GM18867 (cell line): Measurements from ENCODE around the gene WRNIP1.

Source experiments
- ATAC-seq: cut with Tn5 transposase; IDR thresholded peaks from one replicate; pipeline ENCODE4 v1.9.1; 2021; ENCODE audit warnings: mild to moderate bottlenecking, moderate library complexity; ENCODE audit not compliant: unreplicated experiment

Gene WRNIP1

DNA sequence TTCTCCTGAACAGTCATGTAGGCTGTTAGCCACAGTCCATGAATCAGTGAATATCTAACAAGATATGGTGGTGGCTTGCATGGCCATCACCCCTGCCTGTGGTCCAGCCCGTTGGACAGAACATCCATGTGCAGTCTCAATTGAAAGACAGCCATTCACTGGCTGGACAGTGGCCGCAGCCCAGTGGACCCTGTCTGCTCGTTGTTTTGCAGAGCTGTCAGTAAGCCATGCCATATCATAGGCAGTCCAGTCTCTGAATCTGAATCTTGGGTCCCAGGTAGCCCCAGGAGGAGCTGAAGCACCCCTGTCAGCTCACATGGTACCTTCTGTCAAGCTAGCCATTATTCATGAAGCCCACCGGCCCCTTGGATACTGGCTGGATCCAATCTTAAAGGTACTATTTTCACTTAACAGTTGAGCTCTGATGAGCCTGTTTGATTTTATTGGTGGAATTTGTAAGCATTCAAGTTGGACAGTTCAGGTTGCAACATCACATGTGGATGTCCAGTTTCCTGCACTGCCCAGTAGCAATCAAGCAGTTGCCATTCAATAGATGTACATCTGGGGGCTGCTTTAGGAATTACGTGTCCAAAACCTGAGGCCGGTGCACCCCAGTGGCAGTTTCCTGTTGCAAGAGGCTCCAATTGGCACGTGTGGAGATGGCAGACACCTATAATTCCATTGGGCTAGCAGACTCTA is 38.7 kb downstream of the WRNIP1 start:
- ATAC-seq = no peak

DNA sequence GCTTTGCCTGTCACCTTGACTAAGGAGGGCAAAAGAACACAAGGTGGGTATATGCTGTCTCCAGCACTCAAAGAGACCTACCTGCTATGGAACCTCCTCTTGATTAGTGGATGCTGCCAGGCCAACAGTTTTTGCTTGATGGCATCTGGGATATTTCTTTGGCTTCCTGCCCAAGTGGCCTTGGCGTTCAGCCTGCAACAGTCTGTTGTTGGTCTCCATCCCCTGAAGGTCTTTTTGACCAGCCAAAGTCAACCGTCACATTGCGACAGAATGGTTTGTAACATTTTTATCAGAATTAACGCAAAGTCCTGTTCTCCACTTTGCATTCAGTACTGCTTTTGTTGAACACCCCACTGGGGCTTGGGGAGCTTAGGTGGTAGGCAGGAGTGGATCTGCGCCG is 39.3 kb downstream of the WRNIP1 start:
- no peak for ATAC-seq

DNA sequence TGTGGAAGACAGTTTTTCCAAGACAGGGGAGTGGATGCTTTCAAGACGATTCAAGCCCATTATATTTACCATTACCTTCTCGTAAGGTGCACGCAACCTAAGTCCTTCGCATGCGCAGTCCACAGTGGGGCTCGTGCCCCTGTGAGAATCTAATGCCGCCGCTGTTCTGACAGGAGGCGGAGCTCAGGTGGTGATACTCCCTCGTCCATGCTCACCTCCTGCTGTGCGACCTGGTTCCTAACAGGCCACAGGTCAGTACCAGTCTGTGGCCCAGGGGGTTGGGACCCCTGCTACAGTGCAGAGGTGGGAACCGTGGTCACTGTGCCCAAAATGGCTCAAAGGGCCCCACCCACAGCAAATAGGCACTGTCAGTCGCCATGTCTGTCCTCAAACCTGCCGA is 39.8 kb downstream of the WRNIP1 start:
- ATAC-seq = no peak

DNA sequence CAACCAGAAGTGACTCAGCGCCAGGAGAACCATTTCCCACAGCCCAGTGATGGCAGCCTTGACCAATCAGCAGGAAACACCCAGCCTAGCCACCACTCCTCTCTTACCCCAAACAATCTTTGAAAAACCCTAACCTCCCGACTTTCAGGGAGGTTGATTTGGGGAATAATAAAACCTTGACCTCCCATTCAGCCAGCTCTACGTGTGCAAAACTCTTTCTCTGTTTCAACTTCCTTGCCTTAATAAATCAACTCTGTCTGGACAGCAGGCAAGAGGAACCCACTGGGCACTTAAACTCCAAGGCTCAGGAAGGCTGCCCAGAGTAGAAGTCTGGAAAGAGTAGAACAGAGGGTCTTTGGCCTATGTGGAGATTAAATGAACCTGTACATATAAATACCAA is 41.5 kb downstream of the WRNIP1 start:
- ATAC-seq = no peak

DNA sequence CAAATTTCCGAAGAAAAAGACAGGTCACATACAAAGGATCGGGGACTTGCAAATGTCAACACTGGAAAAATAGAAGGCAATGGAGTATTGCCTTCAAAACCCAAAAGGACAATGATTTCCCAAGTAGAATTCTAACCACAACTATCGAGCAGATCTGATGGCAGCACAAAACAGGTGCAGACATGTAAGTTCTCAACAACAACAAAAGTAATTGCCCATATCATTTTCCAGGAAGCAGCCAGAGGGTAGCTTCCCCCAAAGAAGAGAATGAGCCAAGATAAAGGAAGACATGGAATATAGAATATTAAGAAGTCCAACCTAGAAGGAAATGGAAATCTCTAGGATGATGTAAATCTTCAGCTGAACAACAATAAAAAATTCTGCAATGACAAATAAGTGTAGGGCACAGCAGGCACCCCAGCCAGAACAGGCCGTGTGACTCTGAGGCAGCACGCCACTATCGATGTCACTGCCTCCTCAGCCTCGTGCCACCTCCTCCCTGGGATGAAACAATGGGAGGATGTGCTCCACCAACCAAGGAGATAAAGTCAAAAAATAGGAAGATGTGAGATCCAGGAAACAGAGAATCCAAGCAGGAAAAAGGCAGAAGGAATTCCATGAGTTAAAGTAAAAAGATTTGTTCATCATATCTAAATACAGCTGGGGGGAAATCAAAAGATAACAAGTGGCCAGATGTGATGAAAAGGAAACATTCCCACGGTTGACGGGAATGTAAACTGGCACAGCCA is 42.3 kb downstream of the WRNIP1 start:
- ATAC-seq = no peak

DNA sequence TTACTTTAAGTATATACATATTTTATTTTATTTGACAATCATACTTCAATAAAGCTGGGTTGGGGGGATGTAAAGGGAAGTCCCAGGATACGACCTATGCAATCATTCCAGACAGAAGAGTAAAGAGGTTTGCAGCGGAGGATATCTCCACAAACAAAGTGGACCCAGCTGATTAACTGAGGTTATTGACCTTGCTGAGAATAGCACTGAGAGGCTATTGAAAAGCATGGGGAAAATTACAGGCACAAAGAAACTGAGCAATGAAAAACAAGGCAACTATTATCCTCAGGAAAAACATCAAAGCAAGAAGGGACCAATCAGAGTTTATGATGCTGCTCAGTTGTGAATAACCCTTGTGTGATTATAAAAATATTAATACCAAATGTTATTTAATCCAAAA is 43.8 kb downstream of the WRNIP1 start:
- no peak for ATAC-seq

DNA sequence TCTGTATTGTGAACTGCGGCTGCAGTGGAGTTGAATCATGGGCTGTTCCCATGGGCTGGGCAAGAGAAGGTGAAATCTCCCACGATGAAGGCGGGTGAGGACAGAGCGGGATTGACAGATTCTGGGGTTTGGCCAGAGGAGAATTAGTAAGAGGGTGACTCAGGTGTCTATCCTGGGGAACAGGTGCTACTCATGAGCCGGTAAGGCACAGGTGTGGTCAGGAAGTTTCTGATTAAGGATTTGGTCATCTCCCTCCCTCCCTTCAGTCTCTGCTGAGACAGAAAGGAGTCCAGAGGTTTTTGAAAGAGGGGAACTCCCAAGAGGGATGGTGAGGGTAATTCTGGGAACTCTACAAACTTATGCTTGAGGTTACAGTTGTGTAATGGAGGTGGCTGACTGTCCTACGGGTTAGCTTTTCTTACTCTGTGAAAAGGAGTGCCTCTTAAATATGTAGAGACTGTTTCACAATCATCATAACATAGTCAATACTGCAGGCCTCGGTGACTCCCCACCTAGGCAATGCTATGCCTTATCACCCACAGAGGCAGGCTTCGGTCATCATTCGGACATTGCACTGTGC is 45.0 kb downstream of the WRNIP1 start:
- ATAC-seq = no peak

DNA sequence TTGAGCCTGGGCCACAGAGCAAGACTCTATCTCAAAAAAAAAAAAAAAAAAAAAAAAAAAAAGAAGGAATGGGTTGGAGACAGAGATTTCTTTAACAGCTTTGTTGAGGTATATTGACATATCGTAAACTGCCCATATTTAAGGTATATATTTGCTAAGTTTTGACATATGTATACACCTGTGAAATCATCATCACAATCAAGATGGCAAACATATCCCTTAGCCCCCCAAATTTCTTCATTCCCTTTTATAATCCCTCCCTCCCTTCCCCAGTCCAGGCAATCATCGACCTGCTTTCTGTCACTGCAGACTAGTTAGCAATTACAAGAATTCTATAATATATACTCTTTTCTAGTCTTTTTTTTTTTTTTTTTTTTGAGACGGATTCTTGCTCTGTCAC is 47.5 kb downstream of the WRNIP1 start:
- no peak for ATAC-seq

DNA sequence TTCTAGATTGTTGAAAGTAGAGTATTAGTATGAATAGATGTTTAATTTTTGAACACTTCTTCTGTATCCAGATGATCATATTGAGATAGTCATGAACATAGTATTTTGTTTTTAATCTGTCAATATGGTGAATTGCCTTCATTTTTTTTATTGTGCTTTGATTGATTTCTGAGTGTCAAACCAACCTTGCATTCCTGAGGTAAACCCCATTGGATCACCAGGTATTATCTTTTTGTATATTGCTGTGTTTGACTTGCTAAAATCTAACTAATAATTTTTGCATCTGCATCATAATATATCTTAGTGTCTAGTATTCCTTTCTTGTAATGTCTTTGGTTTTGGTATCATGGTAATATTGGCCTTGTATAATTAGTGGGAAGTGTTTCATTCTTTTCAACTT is 51.0 kb downstream of the WRNIP1 start:
- no peak for ATAC-seq

DNA sequence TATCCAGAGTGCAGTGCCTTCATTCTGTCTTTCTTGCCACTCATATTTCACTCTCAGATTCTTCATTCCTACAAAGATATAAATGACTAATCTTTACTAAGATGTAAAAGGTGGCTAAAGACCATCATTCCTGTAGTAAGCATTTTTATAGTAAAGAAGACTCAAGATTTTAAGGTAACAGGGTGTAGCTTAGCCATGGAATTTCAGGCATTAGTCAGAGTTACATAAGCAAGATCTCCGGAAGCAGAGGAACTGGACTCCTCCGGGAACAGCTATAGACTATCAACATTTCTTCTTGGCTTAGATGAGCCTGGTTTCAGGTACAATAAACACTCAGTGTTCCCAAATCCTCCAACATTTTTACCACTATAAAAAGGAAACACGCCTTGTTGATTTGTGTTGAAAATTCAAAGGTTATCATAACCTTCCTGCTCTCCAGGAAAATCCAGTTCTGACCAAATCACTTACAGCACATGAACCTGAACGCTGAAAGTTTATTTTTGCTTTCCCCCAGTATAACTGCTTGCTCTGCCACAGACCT is 52.8 kb downstream of the WRNIP1 start:
- ATAC-seq = no peak

DNA sequence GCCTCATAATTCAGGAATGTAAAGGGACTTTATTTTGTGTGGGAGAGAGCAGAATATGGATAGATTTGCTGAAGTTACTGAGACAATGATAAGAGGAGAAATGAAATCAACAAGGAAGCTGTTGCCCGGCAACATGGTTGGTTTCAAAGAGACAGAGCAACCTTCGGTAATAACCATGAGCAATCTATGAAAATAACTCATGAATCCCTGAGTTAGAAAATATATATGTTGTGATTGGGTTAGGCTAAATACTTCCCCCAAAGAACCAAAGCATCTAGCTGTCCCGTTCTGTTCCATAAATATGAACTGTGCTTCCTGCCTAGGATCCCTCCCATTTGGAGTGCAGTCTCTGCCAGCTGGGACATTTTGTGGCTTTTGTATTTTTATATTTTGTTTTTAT is 53.4 kb downstream of the WRNIP1 start:
- ATAC-seq = no peak

DNA sequence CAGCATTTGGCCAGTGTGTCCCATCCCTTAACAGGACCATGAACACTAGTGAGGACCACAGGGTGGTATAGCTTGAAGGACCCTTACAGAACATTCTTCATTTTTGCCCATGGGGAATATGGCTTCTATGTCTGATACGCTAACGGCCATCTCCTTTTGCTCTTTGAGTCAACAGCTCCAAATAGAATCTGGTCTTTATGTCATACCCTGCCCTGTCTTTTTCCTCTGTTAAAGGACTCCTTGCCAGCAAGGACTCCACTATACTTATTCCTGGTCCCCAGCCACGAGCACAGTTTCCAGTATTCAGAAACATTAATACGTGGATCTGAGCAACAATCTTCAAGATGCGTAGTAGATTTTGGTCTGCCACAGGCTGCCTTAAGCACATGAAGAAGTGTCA is 53.9 kb downstream of the WRNIP1 start:
- ATAC-seq = no peak

DNA sequence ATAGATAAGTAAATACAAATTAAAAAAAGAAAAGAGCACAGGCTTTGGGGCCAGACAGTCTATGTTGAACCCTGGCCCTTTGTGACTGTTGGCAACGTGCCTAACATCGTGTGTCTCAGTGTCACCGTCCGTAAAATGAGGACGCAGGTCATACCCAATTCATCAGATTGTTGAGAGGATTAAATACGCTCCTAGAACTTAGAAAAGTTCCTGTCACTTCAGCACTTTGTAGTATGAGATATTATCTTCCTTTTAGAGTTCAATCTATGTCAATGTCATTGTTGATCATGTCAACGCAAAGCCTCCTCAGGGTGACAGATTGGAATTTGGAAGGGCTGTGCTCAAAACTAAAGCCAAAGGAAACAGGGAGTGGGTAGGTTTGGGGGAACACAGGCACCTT is 54.8 kb downstream of the WRNIP1 start:
- no peak for ATAC-seq

DNA sequence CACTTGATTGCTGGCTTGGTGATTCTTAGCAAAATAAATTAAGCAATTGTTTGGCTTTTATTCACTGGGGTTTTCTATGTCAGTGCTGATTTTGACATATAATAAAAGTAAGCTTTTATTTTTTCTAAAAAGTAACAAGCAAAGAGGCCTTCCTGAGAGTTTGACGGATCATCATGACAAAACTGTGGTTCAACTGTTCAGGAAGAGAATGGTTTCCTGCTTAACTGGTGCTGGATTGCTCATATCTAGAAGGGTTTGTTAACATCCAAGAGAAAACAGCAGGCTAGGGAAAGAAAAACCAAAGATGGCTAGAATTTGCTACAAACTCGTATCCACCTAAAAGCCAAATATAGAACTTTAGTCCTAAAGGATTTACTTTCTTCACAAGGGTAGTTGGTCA is 55.2 kb downstream of the WRNIP1 start:
- ATAC-seq = no peak

DNA sequence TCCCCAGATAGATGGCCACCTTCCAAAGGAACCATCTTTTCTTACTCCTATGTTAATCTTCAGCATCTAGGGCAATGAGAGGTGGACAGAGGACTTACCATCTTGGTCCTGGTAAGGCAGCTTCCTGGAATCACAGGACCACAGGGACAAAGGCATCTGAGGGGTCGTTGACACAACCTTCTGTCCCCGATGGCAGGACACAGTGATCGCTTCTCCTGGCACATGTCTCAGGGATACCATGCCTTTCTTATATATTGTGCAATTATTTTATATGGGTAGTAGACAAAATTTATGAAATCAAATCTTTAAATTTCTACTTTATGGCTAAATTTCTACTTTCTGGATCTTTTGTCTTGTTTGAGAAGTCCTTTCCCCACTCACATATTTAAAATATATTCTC is 56.4 kb downstream of the WRNIP1 start:
- no peak for ATAC-seq

DNA sequence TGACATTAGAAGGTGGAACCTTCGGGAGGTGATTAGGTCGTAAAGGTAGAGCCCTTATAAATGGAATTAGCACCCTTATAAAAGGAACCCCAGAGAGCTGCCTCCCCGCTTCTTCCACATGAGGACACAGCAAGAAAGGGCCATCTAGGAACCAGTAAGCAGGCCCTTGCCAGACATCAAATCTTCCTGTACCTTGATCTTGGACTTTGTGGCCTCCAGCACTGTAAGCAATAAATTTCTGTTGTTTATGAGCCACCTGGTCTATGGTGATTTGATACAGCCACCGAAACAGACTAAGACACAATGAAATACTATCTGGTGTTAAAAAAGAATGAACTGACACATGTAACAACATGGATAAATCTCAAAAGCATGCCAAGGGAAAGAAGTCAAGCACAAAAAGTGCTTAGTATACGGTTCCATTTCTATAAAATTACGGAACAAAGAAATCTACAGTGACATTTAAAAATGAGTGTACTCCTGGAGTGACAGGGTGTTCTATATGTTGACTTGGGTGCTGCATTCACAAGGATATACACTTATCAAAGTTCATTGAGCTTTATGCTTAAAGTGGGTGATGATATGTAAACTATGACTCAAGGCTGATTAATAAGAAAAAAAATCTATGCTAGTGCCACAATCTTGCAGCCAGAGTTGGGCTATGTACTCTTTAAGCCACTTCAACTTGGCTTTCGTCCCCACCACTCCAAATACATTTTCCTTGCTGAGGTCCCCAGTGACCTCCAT is 58.1 kb downstream of the WRNIP1 start:
- no peak for ATAC-seq

DNA sequence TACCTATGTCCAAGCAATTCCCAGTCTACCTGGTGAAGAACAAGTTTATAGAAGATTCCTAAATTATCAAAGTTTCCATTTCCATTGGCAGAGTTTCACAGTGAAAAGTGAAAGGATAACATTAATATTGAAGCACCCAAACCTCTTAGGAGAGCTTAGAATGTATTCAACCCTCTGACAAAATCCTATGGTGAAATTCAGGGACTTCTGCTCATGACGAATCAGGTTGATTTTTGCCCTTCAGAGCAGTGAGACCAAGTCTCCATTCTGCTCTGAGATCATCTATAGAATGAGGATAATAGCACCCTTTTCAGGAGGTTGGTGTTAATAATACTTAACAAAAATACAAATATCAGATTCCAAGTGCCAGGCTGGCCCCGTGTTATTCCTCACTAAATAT is 60.9 kb downstream of the WRNIP1 start:
- no peak for ATAC-seq

DNA sequence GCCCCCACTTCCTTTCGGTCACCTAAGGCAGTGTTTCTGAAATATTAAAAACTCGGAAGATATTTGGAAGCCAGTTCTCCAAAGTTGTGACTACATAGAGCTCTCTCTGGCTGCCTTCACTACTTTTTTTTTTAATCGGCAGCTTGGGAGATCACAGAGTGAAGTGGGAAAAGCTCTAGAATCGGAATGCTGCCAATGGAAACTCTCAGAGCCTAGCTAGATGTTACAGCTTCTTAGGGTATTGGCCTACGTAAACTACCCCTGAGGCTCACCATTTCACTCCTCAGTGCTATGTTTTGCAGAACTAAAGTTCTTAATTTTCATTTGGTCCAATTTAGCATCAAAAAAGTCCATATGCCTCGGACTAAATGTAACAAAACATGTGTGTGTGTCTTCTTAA is 61.9 kb downstream of the WRNIP1 start:
- no peak for ATAC-seq

DNA sequence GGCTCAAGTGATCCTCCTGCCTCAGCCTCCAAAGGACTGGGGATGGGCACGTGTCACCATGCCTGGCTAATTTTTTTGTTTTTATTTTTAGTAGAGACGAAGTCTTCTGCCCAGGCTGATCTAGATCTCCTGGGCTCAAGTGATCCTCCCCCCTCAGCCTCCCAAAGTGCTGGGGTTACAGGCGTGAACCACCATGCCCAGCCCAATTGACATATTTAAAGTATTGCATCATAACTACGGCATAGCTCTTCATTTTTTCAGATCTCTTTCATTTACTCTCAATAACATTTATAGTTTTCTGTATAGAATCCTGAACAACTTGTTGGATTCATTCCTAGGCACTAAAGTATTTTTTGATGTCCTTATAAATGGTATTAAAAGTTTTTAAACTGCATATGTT is 63.4 kb downstream of the WRNIP1 start:
- no peak for ATAC-seq

DNA sequence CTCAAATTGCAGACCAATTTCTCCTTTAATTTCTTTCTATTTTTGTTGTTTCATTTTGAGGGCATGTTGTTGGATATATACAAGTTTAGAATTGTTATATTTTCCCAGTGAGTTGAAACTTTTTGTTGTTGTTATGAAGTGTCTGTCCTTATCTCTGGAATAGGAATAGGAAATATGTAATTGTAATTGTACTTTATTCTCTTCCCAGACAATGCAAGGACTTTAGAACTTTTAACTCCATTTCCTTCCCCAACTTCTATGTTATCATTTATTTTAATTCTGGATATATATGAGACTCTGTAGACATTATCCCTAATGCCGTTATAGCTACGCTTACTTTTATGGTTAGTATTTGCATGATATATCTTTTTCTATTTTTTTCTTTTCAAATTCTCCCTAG is 64.1 kb downstream of the WRNIP1 start:
- no peak for ATAC-seq

DNA sequence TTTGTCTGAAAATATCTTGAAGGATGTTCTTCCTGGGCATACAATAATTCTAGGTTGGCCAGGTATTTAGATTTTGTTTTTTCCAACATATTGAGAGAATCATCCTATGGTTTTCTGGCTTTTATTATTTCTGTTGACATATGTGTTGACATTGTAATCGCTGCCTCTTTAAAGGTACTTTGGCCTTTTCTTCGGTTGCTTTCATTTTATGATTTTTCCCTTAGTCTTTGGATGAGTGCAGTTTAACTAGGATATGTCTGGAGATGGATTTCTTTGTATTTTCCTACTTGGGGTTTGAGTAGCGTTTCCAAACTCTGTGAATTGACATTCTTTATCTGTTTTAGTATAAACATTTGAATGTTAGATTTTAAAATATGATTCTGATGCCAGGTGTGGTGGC is 65.0 kb downstream of the WRNIP1 start:
- ATAC-seq = no peak
